Activated CD4-positive, alpha-beta T cell treated with anti-CD3 and anti-CD28 coated beads, Interleukin-2, amount 50 U/mL, for 24 hours (primary cell): Measurements from ENCODE around the gene VIPR2.
"Not testable (repeated sequence)": the region's sequence is repeated elsewhere in the genome, so short reads cannot be mapped to it uniquely, and the experiment has no call there.

Experiments used
- DNase-seq, 2 donors: peaks; one replicate each; pipeline ENCODE4 v3.0.0-alpha.2; 2020; ENCODE audit warnings: low read depth in 1 of 2, low spot score in 1 of 2

VIPR2 gene

DNA sequence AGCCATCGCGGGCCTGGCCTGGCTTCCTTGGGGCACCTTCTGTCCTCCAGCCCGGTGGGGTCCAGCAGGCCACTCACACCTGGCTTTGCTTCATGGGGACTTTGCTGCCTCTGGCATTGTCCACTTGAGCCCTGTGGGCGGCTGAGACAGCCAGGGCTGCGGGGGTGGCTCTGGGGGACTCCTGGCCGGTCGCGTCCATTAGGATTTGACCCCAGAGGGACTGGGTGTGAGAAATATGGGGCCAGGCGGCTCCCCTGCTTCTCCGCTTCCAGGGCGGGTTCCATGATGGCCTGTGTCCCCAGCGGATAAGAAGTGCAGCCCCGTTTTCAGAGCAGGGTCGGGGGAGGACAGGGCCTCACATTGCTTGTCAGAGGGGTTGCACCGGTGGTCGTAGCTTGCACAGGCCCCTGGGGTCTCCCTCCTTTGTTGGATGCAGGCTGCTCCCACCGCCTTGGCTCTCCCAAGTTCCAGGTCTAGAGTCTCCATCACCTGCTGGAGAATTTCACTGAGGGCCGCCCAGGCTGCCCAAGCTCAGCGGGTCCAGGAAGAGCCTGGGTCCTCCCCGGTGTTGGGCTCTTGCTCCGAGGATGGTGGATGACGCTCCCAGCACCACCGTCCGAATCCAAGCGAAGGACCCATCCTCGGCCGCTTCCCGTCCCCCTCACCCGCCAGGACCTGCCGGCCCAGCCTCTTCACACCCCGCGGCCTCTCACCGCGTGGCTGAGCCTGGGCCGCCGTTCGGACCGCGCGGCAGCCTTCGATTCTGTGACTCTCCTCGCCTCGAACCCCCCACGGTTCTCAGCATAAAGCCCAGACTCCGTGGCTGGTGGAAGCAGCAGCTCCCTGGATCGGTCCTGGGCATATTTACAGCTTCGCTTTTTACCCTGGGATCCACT is 148.2 kb downstream of the VIPR2 start:
- DNase-seq, result no peak

DNA sequence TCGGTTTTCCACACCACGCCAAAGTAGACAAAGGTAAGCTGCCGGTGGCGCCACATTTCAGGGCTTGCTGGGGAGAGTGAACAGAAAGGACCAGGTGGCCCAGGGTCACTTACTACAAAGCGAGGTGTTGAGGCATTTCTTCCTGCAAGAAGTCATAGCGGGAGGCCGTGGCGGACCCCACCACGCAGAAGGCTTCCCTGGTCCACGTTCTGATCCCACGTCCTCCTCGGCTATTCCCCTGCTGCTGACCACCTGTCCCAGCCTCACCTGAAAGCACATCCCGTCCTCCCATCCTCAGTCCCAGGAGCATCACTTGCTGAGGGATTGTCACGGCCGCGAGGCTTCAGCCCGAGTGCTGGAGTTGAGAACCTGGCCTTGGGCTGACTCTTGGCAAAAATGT is 149.2 kb downstream of the VIPR2 start:
- no peak for DNase-seq

DNA sequence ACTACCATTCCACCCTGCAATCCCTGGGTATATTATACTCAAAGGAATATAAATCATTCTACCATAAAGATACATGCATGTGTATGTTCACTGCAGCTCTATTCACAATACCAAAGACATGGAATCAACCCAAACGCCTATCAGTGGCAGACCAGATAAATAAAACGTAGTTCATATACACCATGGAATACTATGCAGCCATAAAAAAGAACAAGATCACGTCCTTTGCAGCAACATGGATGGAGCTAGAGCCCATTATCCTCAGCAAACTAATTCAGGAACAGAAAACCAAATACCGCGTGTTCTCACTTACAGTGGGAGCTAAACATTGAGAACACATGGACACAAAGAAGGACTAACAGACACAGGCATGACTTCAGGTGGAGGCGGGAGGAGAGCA is 150.0 kb downstream of the VIPR2 start:
- no peak for DNase-seq

DNA sequence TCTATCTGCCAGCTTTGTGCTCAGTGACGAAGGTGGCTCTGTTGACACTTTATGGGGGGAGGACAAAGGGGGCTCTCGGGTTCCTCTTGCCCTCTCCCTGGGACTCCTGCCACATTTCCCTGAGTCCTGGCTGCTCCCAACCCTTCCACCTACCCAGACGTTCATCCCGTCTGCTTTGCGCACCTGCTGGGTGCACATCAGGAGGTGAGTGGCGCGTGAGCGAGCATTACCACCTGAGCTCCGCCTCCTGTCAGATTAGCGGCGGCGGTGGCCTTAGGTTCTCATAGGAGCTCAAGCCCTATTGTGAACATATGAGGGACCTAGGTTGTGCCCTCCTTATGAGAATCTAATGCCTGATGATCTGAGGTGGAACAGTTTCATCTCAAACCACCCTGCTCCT is 151.1 kb downstream of the VIPR2 start:
- DNase-seq, result no peak

DNA sequence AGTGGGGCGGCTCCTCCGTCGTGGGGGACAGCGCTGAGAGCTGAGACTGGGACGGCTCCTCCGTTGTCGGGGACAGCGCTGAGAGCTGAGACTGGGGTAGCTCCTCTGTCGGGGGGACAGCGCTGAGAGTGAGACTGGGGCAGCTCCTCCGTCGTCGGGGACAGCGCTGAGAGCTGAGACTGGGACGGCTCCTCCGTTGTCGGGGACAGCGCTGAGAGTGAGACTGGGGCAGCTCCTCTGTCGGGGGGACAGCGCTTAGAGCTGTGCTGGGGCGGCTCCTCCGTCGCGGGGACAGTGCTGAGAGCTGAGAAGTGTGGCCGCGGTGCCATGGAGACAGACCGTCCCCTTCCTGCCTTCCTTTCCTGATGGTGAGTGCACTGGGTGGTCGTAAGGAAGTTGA is 151.9 kb downstream of the VIPR2 start:
- no peak for DNase-seq

DNA sequence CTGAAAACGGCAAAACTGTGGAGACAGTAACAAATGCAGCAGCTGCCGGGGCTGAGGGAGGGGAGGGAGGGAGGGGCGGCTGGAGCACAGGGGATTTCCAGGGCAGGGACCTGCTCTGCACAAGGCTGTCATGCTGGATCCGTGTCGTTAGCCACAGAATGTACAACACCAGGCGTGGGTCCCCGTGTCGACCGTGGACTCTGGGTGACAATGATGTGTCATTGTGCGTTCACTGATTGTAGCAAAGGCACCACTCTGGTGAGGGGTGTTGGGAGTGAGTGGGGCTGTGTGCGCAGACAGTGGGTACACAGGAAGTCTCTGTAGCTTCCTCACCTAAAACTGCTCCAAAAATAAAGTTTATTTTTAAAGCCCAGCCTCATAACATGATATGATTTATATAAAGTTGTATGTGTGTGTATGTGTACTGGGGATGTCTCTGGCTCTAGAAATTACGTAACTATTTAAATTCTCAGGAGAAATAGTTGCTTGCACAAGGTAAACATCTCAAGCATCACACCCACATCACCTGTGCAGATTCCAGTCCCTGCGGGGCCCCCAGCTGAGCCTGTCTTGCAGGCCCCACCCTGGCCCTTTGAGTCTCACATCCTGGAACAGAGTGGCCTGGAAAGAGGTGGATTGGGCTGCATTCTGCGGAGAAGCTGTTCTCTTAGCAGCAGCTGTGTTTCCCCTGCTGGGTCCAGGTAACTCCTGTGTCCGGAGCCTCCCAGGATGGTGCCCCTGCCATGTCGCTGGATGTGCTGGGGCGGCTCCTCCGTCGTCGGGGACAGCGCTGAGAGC is 152.6 kb downstream of the VIPR2 start:
- DNase-seq, result no peak

DNA sequence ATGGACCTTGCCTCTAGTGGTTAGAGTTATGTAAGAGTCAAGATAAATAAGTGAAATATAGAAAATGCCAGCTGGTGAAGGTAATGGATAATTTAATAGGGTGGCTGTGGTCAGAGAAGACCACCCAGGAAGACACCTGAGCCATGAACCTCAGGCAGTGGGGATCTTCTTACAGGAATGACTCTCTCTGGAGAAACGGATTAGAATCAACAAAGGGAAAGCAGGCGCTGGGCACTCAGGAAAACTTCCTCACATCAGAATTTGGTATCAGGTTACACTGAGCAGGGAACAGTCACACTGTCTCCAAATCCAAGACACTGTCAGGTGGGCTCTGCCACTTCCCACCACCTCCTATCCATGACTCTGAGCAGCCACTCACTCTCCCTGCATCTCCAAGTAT is 155.7 kb downstream of the VIPR2 start:
- no peak for DNase-seq

DNA sequence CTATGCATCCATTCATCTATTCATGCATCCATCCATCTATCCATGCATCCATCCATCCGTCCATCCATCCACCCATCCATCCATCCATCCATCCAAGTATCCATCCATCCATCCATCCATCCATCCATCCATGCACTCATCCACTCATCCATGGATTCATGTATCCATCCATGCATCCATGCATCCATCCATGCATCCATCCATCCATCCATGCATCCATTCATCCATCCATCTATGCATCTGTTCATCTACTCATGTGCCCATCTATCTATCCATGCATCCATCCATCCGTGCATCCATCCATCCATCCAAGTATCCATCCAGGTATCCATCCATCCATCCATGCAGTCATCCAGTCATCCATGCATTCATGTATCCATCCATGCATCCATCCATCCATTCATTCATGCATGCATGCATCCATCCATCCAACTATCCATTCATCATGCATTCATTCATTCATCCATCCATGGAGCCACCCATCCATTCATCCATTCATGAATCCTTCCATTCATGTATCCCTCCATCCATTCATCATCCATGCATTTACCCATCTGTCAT is 156.3 kb downstream of the VIPR2 start:
- no peak for DNase-seq

DNA sequence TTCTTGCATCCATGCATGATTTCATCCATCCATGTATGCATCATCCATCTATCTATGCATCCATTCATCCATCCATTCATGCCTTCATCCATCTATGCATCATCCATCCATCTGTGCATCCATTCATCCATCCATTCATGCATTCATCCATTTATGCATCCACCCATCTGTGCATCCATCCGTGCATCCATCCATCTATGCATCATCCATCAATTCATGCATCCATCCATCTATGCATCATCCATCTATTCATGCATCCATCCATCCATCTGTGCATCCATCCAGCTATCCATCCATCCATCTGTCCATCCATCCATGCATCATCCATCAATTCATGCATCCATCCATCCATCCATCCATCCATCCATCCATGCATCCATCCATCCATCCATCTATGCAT is 157.0 kb downstream of the VIPR2 start:
- DNase-seq, result no peak

DNA sequence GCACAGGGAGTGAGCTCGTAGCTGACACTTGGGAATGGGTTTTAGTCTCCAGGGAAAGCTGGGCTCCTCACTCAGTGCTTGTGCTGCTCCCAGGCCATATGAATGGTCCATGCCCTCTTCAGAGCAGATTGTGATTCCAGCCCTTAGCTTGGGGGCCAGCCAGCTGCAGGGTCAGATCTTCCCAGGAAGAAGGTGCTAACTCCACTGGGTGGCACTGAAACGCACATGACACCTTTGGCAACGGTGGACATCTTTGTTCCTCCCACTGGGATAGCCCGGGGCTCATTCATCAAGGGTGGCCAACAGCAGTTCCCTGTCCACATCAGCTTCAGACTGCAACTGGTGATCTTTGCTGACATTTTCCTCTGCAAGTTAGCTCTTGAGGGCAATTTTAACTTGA is 159.1 kb downstream of the VIPR2 start:
- DNase-seq, result no peak

DNA sequence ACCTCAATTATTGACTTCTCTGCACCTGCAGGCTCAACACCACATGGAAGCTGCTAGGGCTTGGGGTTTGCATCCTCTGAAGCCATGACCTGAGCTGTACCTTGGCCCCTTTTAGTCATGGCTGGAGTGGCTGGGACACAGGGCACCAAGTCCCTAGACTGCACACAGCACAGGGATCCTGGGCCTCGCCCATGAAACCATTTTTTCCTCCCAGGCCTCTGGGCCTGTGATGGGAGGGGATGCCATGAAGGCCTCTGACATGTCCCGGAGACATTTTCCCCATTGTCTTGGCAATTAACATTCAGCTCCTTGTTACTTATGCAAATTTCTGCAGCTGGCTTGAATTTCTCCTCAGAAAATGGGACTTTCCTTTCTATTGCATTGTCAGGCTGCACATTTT is 160.7 kb downstream of the VIPR2 start:
- DNase-seq, result not testable (repeated sequence)

DNA sequence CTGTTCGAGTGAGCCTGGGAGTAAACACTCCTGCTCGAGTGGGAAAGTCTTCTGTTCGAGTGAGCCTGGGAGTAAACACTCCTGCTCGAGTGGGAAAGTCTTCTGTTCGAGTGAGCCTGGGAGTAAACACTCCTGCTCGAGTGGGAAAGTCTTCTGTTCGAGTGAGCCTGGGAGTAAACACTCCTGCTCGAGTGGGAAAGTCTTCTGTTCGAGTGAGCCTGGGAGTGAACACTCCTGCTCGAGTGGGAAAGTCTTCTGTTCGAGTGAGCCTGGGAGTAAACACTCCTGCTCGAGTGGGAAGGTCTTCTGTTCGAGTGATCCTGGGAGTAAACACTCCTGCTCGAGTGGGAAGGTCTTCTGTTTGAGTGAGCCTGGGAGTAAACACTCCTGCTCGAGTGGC is 162.6 kb downstream of the VIPR2 start:
- not testable (repeated sequence) for DNase-seq

DNA sequence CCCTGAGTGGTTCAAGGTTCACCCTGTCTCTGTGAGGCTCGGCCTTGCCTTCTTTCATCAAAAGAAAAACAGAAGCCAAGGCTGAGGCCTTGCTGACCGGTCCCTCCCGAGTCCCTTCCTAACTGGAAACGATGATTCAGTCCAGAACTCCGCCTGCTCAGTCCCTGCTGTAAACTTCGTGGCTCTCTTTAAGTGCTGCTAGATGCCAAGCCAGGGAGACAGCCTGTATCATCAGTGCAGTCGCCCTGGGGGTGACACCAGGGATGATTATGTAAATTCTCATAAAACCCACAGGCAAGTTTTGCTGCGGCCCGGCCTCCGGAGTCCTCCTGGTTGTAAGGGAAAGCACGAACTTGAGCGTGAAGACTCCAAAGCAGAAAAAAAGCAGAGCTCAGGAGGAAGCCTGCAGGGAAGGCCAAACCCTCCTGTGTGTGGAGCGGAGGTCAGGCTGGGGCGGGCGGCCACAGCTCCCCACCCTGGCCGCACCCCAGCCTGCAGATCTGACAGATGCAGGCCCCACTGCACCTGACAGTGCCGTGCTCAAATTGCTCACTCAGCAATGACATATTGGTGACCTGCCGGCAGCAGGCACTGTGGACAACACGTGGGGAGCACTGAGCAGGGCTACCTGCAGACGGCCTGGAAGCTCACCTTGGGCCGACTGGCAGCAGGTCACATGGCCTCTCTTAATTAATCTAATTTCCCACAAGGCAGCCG is 164.9 kb downstream of the VIPR2 start:
- no peak for DNase-seq

DNA sequence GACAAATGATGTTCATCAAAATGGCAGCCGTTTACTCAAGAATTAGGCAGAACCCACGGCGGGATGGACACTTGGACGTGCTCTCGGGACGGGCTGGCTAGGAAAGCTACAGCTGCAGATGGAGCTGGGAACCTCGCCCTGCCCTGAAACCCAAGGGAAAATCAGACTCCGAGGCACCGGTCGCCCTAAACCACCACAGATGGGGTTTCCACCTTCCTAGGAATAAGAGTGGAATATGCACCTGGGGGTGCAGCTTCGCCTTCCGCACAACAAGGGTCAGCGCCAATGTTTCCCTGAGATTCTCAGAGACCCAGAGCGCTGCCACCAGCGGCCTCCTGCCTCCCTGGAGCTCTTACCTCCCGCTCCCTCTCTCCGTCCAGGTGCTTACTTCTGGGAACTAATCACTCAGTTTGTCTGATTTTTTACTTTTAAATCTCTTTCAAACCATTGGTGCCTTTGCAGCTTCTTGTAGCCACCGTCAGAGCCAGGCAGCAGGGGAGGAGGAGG is 165.6 kb downstream of the VIPR2 start:
- no peak for DNase-seq
